ENCODE results near the gene TACC2. TPM values are rescaled to one million over a fixed set of nuclear protein-coding genes. Genes with fewer than 3 reads are reported as not detected.
"Not testable (repeated sequence)": the region's sequence is repeated elsewhere in the genome, so short reads cannot be mapped to it uniquely, and the experiment has no call there.

TACC2 gene
- total RNA-seq, 2 experiments from 2014 or later: not detected

GRCh38 chr10:122013311-122013780, 24.4 kb downstream of the TACC2 start:
- no TSS peak for BruUV-seq (replicated peaks)
- intact Hi-C loops (cut with micrococcal nuclease; ENCODE audit: unreplicated experiment): no loop called here

GRCh38 chr10:122014652-122015248, 25.8 kb downstream of the TACC2 start:
- Histone ChIP-seq H3K36me3 (ENCODE audit: insufficient read depth, low read length) (no peaks in the 10 kb centered on the region), H3K9me2 (ENCODE audit: insufficient read depth, low read length) (no peaks in the 10 kb centered on the region), H4K20me1 (ENCODE audit: insufficient read depth, low read length) (no peaks in the 10 kb centered on the region), H2AFZ (ENCODE audit: low read length) (no peak overlapping the region), H3K79me2 (ENCODE audit: insufficient read depth, low read depth, low read length) (no peaks in the 10 kb centered on the region), H3K4me1 (ENCODE audit: insufficient read depth, low read length, poor library complexity, severe bottlenecking) (no peaks in the 10 kb centered on the region), H3K9me3 (ENCODE audit: low read length) (no peaks in the 10 kb centered on the region), H3K4me3 (ENCODE audit: low read depth, low read length, poor library complexity, severe bottlenecking) (no peak overlapping the region), H3K27ac (ENCODE audit: low read depth, low read length, poor library complexity, severe bottlenecking) (no peak overlapping the region), H3K4me2 (ENCODE audit: low read length) (no peak overlapping the region)
- no TSS peak for BruUV-seq (replicated peaks)
- intact Hi-C loops (cut with micrococcal nuclease; ENCODE audit: unreplicated experiment): no loop called here
- ChIA-PET CTCF (ENCODE audit: unreplicated experiment) (no interaction called here), POLR2A (no interaction called here)
- DNase-seq (ENCODE audit: low spot score): no peak
- TF ChIP-seq CTCF (conservative IDR thresholded peaks at IDR 0.05; ENCODE audit: low read length) (no peak), EZH2phosphoT487 (IDR thresholded peaks at IDR 0.05; ENCODE audit: borderline replicate concordance, low read depth, low read length) (no peak)

More at GRCh38 chr10:122013311-122013780, 24.4 kb downstream of the TACC2 start:
- H3K27ac ChIP-seq (ENCODE audit: low read depth, low read length, poor library complexity, severe bottlenecking): no peak overlapping the region
- H3K4me2 ChIP-seq (ENCODE audit: low read length): no peak overlapping the region
- H3K9me2 ChIP-seq (ENCODE audit: insufficient read depth, low read length): no peaks in the 10 kb centered on the region
- no peaks in the 10 kb centered on the region for H3K4me1 ChIP-seq (ENCODE audit: insufficient read depth, low read length, poor library complexity, severe bottlenecking)
- DNase-seq (ENCODE audit: low spot score): no peak
- no peaks in the 10 kb centered on the region for H3K9me3 ChIP-seq (ENCODE audit: low read length)
- no peaks in the 10 kb centered on the region for H4K20me1 ChIP-seq (ENCODE audit: insufficient read depth, low read length)
- TF ChIP-seq EZH2phosphoT487 (IDR thresholded peaks at IDR 0.05; ENCODE audit: borderline replicate concordance, low read depth, low read length) (no peak), CTCF (conservative IDR thresholded peaks at IDR 0.05; ENCODE audit: low read length) (no peak)
- H3K36me3 ChIP-seq (ENCODE audit: insufficient read depth, low read length): no peaks in the 10 kb centered on the region
- no peak overlapping the region for H2AFZ ChIP-seq (ENCODE audit: low read length)
- H3K4me3 ChIP-seq (ENCODE audit: low read depth, low read length, poor library complexity, severe bottlenecking): no peak overlapping the region
- H3K79me2 ChIP-seq (ENCODE audit: insufficient read depth, low read depth, low read length): no peaks in the 10 kb centered on the region
- ChIA-PET CTCF (ENCODE audit: unreplicated experiment) (no interaction called here), POLR2A (no interaction called here)

GRCh38 chr10:122017926-122018325, 29.0 kb downstream of the TACC2 start:
- H3K9me3 ChIP-seq (ENCODE audit: low read length); DNase-seq (ENCODE audit: low spot score); H3K4me1 ChIP-seq (ENCODE audit: insufficient read depth, low read length, poor library complexity, severe bottlenecking); H2AFZ ChIP-seq (ENCODE audit: low read length); BruUV-seq (replicated peaks); H3K4me3 ChIP-seq (ENCODE audit: low read depth, low read length, poor library complexity, severe bottlenecking); POLR2A ChIA-PET; H3K9me2 ChIP-seq (ENCODE audit: insufficient read depth, low read length); H4K20me1 ChIP-seq (ENCODE audit: insufficient read depth, low read length); intact Hi-C loops (cut with micrococcal nuclease; ENCODE audit: unreplicated experiment); H3K4me2 ChIP-seq (ENCODE audit: low read length); H3K36me3 ChIP-seq (ENCODE audit: insufficient read depth, low read length); H3K27ac ChIP-seq (ENCODE audit: low read depth, low read length, poor library complexity, severe bottlenecking); CTCF ChIA-PET (ENCODE audit: unreplicated experiment); H3K79me2 ChIP-seq (ENCODE audit: insufficient read depth, low read depth, low read length): not testable (repeated sequence)

Measured in OCI-LY7 (cell line).